Neuronal stem cell (in vitro differentiated cells): ENCODE results near the gene MROH2A.
A peak's percentile ranks its signal among the peaks of the same experiment; 100 is the strongest.

Experiments used
- DNase-seq: peaks from one replicate; pipeline ENCODE4 v3.0.0-alpha.2; 2013; ENCODE audit warnings: low spot score
- H2AFZ ChIP-seq: one replicate; pipeline ENCODE4 v1.6.1; 2013; ENCODE audit warnings: mild to moderate bottlenecking, low read length, inconsistent platforms
- H2AK5ac ChIP-seq: 2 replicates; pipeline ENCODE4 v1.6.1; 2013; ENCODE audit warnings: low read depth, mild to moderate bottlenecking, inconsistent platforms, low read length, moderate library complexity, mixed read lengths
- H2BK120ac ChIP-seq: 2 replicates; pipeline ENCODE4 v1.6.1; 2013; ENCODE audit warnings: low read depth, mild to moderate bottlenecking, inconsistent platforms, low read length, moderate library complexity, mixed read lengths
- H2BK12ac ChIP-seq: one replicate; pipeline ENCODE4 v1.6.1; 2013; ENCODE audit warnings: low read length, inconsistent platforms
- H2BK15ac ChIP-seq: 2 replicates; pipeline ENCODE4 v1.6.1; 2013; ENCODE audit warnings: mild to moderate bottlenecking, low read length, inconsistent platforms, mixed read lengths
- H2BK5ac ChIP-seq: one replicate; pipeline ENCODE4 v1.6.1; 2013; ENCODE audit warnings: inconsistent platforms, mild to moderate bottlenecking, low read length, moderate library complexity
- H3K14ac ChIP-seq: one replicate; pipeline ENCODE4 v1.6.1; 2013; ENCODE audit warnings: low read length, inconsistent platforms
- H3K18ac ChIP-seq: 2 replicates; pipeline ENCODE4 v1.6.1; 2013; ENCODE audit warnings: low read length, inconsistent platforms
- H3K23ac ChIP-seq: 2 replicates; pipeline ENCODE4 v1.6.1; 2013; ENCODE audit warnings: low read depth, mild to moderate bottlenecking, mixed read lengths, low read length, inconsistent platforms; ENCODE audit not compliant: poor library complexity
- H3K27ac ChIP-seq: replicated peaks from 3 replicates; pipeline ENCODE4 v1.5.1; 2013; ENCODE audit warnings: low read length, inconsistent platforms
- H3K27me3 ChIP-seq, 3 experiments: 2 replicates each; pipeline ENCODE4 v1.6.1; 2013; ENCODE audit warnings: low read length in 3 of 3, mild to moderate bottlenecking in 2 of 3, inconsistent platforms in 1 of 3, low read depth in 1 of 3, mixed read lengths in 1 of 3, moderate library complexity in 1 of 3; ENCODE audit not compliant: control insufficient read depth in 3 of 3, insufficient read depth in 3 of 3
- H3K36me3 ChIP-seq, 2 donors: replicated peaks in 1 of 2; 2 replicates each; pipeline ENCODE4 v1.6.1; 2013; ENCODE audit warnings: low read length in 2 of 2; ENCODE audit not compliant: control insufficient read depth in 2 of 2, insufficient read depth in 2 of 2
- H3K4ac ChIP-seq: 2 replicates; pipeline ENCODE4 v1.6.1; 2013; ENCODE audit warnings: inconsistent platforms, mild to moderate bottlenecking, low read length, moderate library complexity
- H3K4me1 ChIP-seq, 2 donors: 1 replicate in 1 of 2; 2 replicates in 1 of 2; pipeline ENCODE4 v1.6.1; 2013; ENCODE audit warnings: low read length in 2 of 2, low read depth in 1 of 2; ENCODE audit not compliant: control insufficient read depth in 2 of 2, insufficient read depth in 1 of 2
- H3K4me2 ChIP-seq: one replicate; pipeline ENCODE4 v1.6.1; 2013; ENCODE audit warnings: mild to moderate bottlenecking, low read length, inconsistent platforms; ENCODE audit not compliant: insufficient read depth, poor library complexity, severe bottlenecking
- H3K4me3 ChIP-seq, 2 donors: 2 replicates each; pipeline ENCODE4 v1.5.1; 2013; ENCODE audit warnings: low read length in 2 of 2, mild to moderate bottlenecking in 2 of 2, inconsistent platforms in 1 of 2, moderate library complexity in 1 of 2
- H3K79me1 ChIP-seq: one replicate; pipeline ENCODE4 v1.6.1; 2013; ENCODE audit warnings: low read depth, mild to moderate bottlenecking, inconsistent platforms, low read length, moderate library complexity
- H3K9ac ChIP-seq: one replicate; pipeline ENCODE4 v1.6.1; 2013; ENCODE audit warnings: mild to moderate bottlenecking, low read depth, low read length, inconsistent platforms; ENCODE audit not compliant: poor library complexity
- H3K9me3 ChIP-seq, 2 donors: replicated peaks in 1 of 2; 2 replicates each; pipeline versions ENCODE3 to v1.6.1; 2013; ENCODE audit warnings: low read length in 2 of 2, mild to moderate bottlenecking in 2 of 2, inconsistent platforms in 1 of 2, low read depth in 1 of 2, mixed read lengths in 1 of 2, moderate library complexity in 1 of 2; ENCODE audit not compliant: control insufficient read depth in 2 of 2, insufficient read depth in 1 of 2
- H4K8ac ChIP-seq: one replicate; pipeline ENCODE4 v1.6.1; 2013; ENCODE audit warnings: low read depth, mild to moderate bottlenecking, inconsistent platforms, low read length, moderate library complexity
- H4K91ac ChIP-seq: one replicate; pipeline ENCODE4 v1.6.1; 2013; ENCODE audit warnings: low read length, low read depth, mild to moderate bottlenecking, inconsistent platforms; ENCODE audit not compliant: poor library complexity
- WGBS, 2 donors: extraction: QIAGEN DNeasy Blood & Tissue Kit; methylation state at CpG; one replicate each; pipeline ENCODE4 v1.1.7; 2013; ENCODE audit warnings: missing lambda C conversion rate in 2 of 2, mixed read lengths in 1 of 2; ENCODE audit not compliant: insufficient read length in 2 of 2, insufficient replicate concordance in 1 of 2; ENCODE audit errors: extremely low coverage in 2 of 2; 5-methylcytosine and 5-hydroxymethylcytosine counted together

The MROH2A gene

GRCh38 chr2:233811732-233812131, 33.6 kb downstream of the MROH2A start:
- WGBS, 2 donors, result no CpG with 5 or more reads among the region's 8 CpGs
- Histone ChIP-seq H2BK120ac (no peak overlapping the region), H3K9ac (no peak overlapping the region), H3K4ac (no peak overlapping the region), H3K9me3 (no peaks in the 10 kb centered on the region), H3K4me2 (no peak overlapping the region), H2BK15ac (no peak overlapping the region), H2BK5ac (no peak overlapping the region), H3K23ac (no peak overlapping the region), H2BK12ac (no peak overlapping the region), H3K27me3 (peaks cover 0 to 6% (median 0%) of the 10 kb centered on the region in 3 experiments), H3K18ac (no peak overlapping the region), H3K4me1 (no peaks in the 10 kb centered on the region), H2AFZ (no peak overlapping the region), H2AK5ac (peak overlapping the region; percentile 63), H4K8ac (no peak overlapping the region), H3K36me3 (no peaks in the 10 kb centered on the region), H3K4me3 (no peak overlapping the region), H3K14ac (no peak overlapping the region), H4K91ac (no peak overlapping the region), H3K27ac (no peak overlapping the region), H3K79me1 (no peaks in the 10 kb centered on the region)
- no peak for DNase-seq

DNA sequence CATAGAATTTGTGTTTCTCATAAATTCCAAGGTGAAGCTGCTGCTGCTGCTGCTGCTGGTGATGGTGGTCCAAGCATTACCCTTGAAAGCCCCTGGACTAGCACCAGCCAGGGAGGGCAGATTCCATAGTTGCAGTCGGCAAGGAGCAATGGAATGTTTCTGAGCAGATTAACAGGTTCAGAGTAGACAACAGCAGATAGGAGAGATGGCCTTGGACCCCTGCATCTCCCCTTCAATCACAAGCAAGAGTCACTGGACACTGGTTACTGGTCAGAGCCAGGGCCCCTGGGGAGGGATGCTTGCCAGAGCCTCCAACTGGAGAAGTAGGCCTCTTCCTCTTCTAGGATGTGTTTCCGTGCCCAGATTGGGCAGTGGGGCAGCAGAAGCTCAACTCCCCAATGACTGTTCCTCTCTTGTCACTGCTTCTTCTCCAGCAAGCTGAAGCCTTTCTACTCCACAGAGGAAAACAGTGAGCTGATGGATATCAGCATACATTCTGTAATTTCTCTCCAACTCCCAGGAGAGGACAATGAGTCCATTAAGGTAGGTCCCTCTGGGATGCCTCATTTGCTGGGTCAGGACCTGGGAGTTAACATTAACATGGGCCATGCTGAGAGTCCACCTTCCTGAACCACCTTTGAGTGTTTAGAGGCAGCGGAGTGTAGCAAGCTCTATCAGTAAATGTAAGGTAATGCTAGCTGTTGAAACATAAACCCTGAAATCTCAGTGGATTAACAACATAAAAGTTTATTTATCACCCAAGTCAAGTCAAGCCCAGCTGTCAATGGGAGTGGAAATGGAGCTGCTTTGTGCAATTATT, 35.3 kb downstream of the MROH2A start:
- no peak overlapping the region for H3K27ac ChIP-seq
- no peak overlapping the region for H2BK12ac ChIP-seq
- no peak overlapping the region for H2BK15ac ChIP-seq
- H3K4ac ChIP-seq, result no peak overlapping the region
- no peak overlapping the region for H3K14ac ChIP-seq
- H2AK5ac ChIP-seq, result no peak overlapping the region
- no peak overlapping the region for H4K91ac ChIP-seq
- no peak overlapping the region for H2BK5ac ChIP-seq
- H3K4me1 ChIP-seq, result no peaks in the 10 kb centered on the region
- no peaks in the 10 kb centered on the region for H3K9me3 ChIP-seq
- WGBS, 2 donors, result no CpG with 5 or more reads among the region's 3 CpGs
- no peak overlapping the region for H3K23ac ChIP-seq
- no peak for DNase-seq
- H3K9ac ChIP-seq, result no peak overlapping the region
- no peaks in the 10 kb centered on the region for H3K79me1 ChIP-seq
- H2AFZ ChIP-seq, result no peak overlapping the region
- no peaks in the 10 kb centered on the region for H3K36me3 ChIP-seq
- H3K4me2 ChIP-seq, result no peak overlapping the region
- H4K8ac ChIP-seq, result no peak overlapping the region
- peaks cover 0 to 2% (median 0%) of the 10 kb centered on the region in 3 experiments for H3K27me3 ChIP-seq
- no peak overlapping the region for H3K18ac ChIP-seq
- no peak overlapping the region for H3K4me3 ChIP-seq
- no peak overlapping the region for H2BK120ac ChIP-seq

DNA sequence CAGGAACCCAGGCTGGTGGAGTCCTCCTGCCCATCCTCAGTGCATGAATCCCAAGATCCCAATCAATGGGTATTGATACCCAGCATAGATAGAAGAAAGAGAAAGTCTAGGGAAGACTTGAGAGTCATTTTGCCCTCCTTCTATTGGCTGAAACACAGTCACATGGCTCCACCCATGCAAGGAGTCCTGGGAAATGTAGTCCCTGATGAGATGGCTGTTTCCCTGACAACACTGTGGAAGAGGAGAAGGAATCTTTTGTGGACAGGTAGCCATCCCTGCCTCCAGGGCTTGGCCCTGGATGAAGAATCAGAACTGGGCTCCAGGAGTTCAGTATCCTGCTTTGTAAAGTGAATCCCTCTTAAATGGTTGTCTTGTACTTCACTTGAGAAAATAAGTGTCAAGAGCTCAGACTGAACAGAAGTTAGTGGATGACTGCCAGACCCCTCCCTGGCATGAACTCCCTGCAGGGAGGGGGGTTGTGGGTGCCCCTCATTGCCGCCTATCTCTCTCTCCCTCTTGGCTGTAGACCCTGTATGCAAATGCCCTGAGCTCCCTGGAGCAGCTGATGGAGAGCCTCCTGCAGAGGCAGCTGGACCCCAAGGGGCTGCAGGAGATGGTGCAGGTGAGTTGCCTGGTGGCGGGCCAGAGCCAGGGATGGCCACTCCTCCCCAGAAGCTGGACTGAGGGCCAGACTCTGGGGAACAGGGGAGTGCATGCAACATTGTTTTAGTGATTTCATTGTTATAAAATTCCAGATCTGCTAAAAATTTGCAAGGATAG, 36.1 kb downstream of the MROH2A start:
- no peak overlapping the region for H4K91ac ChIP-seq
- no peak overlapping the region for H2BK5ac ChIP-seq
- H3K4me1 ChIP-seq, result no peaks in the 10 kb centered on the region
- H2BK120ac ChIP-seq, result no peak overlapping the region
- H3K4me2 ChIP-seq, result no peak overlapping the region
- no peaks in the 10 kb centered on the region for H3K79me1 ChIP-seq
- H3K4ac ChIP-seq, result no peak overlapping the region
- DNase-seq, result no peak
- no peak overlapping the region for H2BK15ac ChIP-seq
- no peak overlapping the region for H3K27ac ChIP-seq
- H3K14ac ChIP-seq, result no peak overlapping the region
- H3K18ac ChIP-seq, result peak overlapping the region; percentile 71
- no peak overlapping the region for H4K8ac ChIP-seq
- no peak overlapping the region for H3K23ac ChIP-seq
- H2AFZ ChIP-seq, result no peak overlapping the region
- no peaks in the 10 kb centered on the region for H3K27me3 ChIP-seq
- no peaks in the 10 kb centered on the region for H3K36me3 ChIP-seq
- H3K9me3 ChIP-seq, result no peaks in the 10 kb centered on the region
- H3K4me3 ChIP-seq, result no peak overlapping the region
- no CpG with 5 or more reads among the region's 2 CpGs for WGBS, 2 donors
- H2BK12ac ChIP-seq, result no peak overlapping the region
- H2AK5ac ChIP-seq, result no peak overlapping the region
- no peak overlapping the region for H3K9ac ChIP-seq

DNA sequence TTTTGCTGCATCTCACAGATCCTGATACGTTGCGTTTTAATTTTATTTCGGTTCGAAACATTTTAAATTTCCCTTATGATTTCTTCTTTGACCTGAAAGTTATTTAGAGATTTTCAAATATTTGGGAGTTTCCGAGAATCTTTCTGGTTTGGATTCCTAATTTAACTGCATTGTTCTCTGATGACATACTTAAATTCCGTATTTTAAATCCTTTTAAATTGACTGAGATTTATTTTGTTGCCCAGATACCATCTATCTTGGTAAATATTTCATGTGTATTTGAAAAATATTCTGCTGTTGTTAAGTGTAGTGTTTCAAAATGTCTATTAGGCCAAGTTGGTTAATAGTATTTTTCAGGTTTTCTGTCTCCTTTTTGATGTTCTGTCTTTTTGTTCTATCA, 37.7 kb downstream of the MROH2A start:
- Histone ChIP-seq H3K18ac (no peak overlapping the region), H3K14ac (no peak overlapping the region), H3K4me2 (no peak overlapping the region), H3K27me3 (peaks cover 0 to 3% (median 0%) of the 10 kb centered on the region in 3 experiments), H3K9ac (no peak overlapping the region), H2BK15ac (no peak overlapping the region), H4K8ac (no peak overlapping the region), H2BK12ac (no peak overlapping the region), H3K4me1 (peaks cover 0 to 2% of the 10 kb centered on the region in 2 donors), H2BK120ac (no peak overlapping the region), H3K4ac (no peak overlapping the region), H2AFZ (no peak overlapping the region), H3K9me3 (no peaks in the 10 kb centered on the region), H3K27ac (no peak overlapping the region), H3K23ac (no peak overlapping the region), H2BK5ac (no peak overlapping the region), H4K91ac (no peak overlapping the region), H2AK5ac (no peak overlapping the region), H3K4me3 (no peak overlapping the region), H3K79me1 (no peaks in the 10 kb centered on the region), H3K36me3 (no peaks in the 10 kb centered on the region)
- DNase-seq, result no peak
- WGBS, 2 donors, result no CpG with 5 or more reads among the region's 6 CpGs
